GM19468 (cell line): Measurements from ENCODE around the gene ZNF557.

ENCODE experiments used
- ATAC-seq: cut with Tn5 transposase; IDR thresholded peaks from one replicate; pipeline ENCODE4 v1.9.1; 2021; ENCODE audit warnings: mild to moderate bottlenecking, moderate library complexity, moderate number of reproducible peaks; ENCODE audit not compliant: unreplicated experiment; ENCODE audit errors: extremely low read depth

Gene ZNF557

GRCh38 chr19:7072541-7072940, 3.0 kb downstream of the ZNF557 start:
- ATAC-seq, result no peak

DNA sequence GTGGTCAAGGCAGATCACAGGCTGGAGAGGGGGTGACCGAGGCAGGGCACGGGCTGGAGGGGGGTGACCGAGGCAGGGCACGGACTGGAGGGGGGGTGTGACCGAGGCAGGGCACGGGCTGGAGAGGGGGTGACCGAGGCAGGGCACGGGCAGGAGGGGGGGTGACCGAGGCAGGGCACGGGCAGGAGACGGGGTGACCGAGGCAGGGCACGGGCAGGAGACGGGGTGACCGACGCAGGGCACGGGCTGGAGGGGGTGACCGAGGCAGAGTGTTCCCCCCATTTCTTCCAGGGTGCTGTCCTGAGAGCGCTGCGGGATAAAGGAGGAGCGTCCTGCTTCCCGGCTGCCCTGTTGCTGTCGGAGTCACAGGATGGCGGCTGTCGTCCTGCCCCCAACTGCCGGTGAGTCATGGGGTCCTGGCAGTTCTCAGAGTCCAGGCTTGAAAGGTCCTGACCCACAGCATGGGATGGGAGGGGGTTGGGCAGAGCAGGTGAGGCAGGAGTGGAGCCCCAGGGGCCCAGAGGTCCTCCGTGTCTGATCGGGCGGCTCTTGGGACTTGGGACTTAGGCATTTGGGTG, 5.3 kb downstream of the ZNF557 start:
- no peak for ATAC-seq

DNA sequence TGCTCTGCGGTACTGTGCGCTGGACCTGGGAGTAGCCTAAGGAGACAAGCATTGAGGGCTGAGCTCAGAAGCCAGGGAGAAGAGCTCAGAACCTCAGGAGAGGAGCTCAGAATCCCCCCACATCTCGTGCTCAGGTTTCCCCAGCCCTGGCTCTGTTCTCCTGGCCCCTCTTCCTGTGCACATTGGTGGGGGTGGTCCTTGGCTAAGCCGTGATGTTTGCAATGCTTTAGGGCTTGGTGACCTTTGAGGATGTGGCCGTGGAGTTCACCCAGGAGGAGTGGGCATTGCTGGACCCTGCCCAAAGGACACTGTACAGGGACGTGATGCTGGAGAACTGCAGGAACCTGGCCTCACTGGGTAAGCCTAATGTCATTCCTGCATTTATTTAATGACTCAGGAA, 6.6 kb downstream of the ZNF557 start:
- no peak for ATAC-seq

DNA sequence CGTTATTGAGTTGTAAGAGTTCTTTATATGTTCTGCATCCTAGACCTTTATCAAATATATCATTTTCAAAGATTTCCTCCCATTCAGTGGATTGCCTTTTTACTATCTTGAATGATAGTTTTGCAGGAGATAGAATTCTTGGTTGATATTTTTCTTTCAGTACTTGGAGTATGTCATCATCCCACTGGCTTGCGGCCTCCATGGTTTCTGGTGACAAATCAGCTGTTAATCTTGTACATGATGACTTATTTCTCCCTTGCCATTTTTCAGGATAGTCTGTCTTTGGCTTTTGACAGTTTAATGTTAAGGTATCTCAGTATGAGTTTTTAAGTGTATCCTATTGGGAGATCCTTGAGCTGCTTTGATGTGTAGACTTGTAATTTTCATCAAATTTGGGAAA, 8.5 kb downstream of the ZNF557 start:
- ATAC-seq, result no peak

GRCh38 chr19:7083076-7083956, 13.8 kb downstream of the ZNF557 start:
- no peak for ATAC-seq

GRCh38 chr19:7088999-7089398, 19.5 kb downstream of the ZNF557 start:
- ATAC-seq, result no peak

- no peak for ATAC-seq
These were observed 28.6 kb downstream of the ZNF557 start for GRCh38 chr19:7098096-7098495.

- ATAC-seq, result peak; percentile 37
These were observed 29.4 kb downstream of the ZNF557 start for GRCh38 chr19:7098701-7099596.

- ATAC-seq, result no peak
These were observed 30.1 kb downstream of the ZNF557 start for GRCh38 chr19:7099597-7099921.

- ATAC-seq, result no peak
These were observed 32.2 kb downstream of the ZNF557 start for GRCh38 chr19:7101498-7102253.

- ATAC-seq, result no peak
These were observed 35.4 kb downstream of the ZNF557 start for GRCh38 chr19:7104747-7105447.

DNA sequence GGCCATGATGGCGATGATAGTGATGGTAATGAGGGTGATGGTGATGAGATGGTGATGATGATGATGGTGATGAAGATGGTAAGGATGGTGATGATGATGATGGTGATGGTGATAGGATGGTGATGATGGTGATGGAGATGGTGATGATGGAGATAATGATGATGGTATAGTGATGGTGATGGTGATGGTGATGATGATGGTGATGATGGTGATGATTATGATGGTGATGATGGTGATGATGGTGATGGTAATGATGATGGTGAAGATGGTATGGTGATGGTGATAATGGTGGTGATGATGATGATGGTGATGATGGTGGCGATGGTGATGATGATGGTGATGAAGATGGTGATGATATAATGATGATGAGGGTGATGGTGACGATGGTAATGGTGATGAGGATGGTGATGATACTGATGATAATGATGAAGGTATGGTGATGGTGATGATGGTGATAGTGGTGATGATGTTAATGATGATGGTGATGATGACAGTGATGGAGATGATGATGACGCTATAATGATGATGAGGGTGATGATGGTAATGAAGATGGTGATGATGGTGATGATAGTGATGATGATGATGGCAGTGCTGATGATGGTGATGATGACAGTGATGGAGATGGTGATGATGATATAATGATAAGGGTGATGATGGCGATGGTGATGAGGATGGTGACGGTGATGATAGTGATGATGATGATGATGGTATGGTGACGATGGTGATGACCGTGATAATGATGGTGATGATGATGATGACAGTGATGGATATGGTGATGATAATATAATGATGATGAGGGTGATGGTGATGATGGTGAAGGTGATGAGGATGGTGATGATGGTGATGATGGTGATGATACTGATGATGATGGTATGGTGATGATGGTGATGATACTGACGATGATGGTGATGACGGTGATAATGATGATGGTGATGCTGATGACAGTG, 37.5 kb downstream of the ZNF557 start:
- ATAC-seq, result no peak

- ATAC-seq, result no peak
These were observed 40.3 kb downstream of the ZNF557 start for GRCh38 chr19:7109678-7110289.

GRCh38 chr19:7112675-7113074, 43.2 kb downstream of the ZNF557 start:
- ATAC-seq, result no peak

- ATAC-seq, result no peak
These were observed 43.7 kb downstream of the ZNF557 start for GRCh38 chr19:7113233-7113632.

GRCh38 chr19:7115721-7116120, 46.2 kb downstream of the ZNF557 start:
- no peak for ATAC-seq

DNA sequence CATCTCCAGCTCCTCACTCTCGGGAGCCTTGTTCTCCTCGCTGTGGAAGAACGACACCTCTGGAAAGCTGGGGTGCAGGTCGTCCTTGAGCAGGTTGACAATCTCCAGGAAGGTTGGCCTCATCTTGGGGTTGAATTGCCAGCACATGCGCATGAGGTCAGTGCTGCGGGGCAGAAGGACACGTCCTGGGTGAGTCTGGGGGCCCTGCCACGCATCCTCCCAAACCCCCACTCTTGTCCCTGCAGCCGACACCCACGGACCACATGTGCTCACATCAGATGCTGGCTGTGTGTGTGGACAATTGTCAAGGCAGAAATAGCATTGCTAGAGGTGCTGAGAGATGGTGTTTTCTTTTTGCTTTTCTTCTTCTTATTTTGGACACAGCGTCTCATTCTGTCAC, 47.7 kb downstream of the ZNF557 start:
- no peak for ATAC-seq

- ATAC-seq, result no peak
These were observed 50.1 kb downstream of the ZNF557 start for GRCh38 chr19:7119582-7119981.
